BJ (cell line): ENCODE results near the gene USH2A. TPM values are rescaled to one million over a fixed set of nuclear protein-coding genes. Genes with fewer than 3 reads are reported as not detected.

Experiments used
- CTCF ChIA-PET: fragments of 350-600 bp; formaldehyde crosslinking; extraction: SDS; loops from one replicate; lab custom pipeline; 2021; ENCODE audit warnings: antibody characterized with exemption, inconsistent platforms; lab: Yijun Ruan, JAX
- POLR2A ChIA-PET: fragments of 300-600 bp; sonication (Branson Sonifier 250); formaldehyde crosslinking; extraction: SDS; loops from one replicate; lab custom pipeline; 2021; ENCODE audit warnings: antibody characterized with exemption; lab: Charles Lee
- DNase-seq: peaks from one replicate; pipeline ENCODE4 v3.0.0-alpha.2; 2011; ENCODE audit warnings: low read depth
- H3K27me3 ChIP-seq: 2 replicates; pipeline ENCODE4 v1.6.0; 2011; ENCODE audit warnings: low read length; ENCODE audit not compliant: control insufficient read depth, insufficient read depth
- H3K36me3 ChIP-seq: 2 replicates; pipeline ENCODE4 v1.5.1; 2011; ENCODE audit warnings: low read length; ENCODE audit not compliant: control insufficient read depth, insufficient read depth
- H3K4me3 ChIP-seq: 2 replicates; pipeline ENCODE4 v1.5.1; 2011; ENCODE audit warnings: low read depth, mild to moderate bottlenecking, control low read depth, low read length
- CTCF ChIP-seq: IDR thresholded peaks from 2 replicates; pipeline ENCODE4 v1.5.1; 2011; ENCODE audit warnings: low read depth, mild to moderate bottlenecking, control low read depth, inconsistent platforms, low read length, moderate library complexity; ENCODE audit not compliant: insufficient read depth
- polyA plus RNA-seq: library from polyadenylated mRNA; depleted of rRNA; stranded (reverse); fragments of >200 nt; gene quantifications from 2 replicates; pipeline ENCODE4 v1.2.3, GENCODE V29; 2011

The USH2A gene
- polyA plus RNA-seq, 1 experiment = under 0.01 TPM

DNA sequence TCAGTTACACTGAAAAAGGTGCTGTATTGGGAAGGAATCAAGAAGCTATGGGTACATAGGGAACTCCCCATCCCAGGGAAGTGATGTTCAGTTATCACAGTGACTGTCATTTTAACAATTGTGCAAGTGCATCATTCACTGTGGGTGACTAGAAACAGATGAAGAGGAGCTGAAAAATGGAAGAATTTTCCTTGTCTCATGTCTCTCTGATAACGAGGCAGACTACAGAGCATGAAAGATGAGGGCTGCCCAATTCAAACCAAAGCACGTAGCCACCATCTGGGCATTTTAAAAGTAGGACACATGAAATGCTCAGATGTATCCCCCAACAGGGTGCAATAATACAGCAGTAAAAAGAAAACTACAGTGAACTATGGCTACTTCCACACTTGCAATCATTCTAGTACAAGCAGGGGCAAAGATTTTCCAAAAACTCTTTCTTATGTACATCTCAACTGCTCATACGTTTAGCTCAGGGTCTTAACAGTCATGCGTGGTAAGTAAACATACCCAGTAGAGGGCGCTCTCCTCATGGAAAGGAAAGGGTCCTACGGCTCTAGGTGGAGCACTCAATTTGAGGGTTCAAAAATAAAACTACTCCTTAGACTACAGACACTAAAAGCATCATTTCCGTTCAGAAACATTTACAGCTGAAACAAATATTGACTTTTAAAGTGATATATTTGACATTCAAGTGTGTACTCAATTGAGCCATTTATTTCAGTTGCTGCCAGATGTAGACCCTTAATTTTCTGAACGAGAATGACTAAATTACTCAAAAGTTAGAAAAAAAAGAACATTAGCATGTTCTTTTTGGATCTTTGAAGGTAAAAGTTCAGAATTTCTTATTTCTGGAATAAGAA, 713.0 kb downstream of the USH2A start:
- ChIA-PET POLR2A (no interaction called here), CTCF (interaction anchor here (0.6 to 1.8 kb wide), 12 partner anchors 10 to 511 kb away, joined by 3 to 8 read pairs (median 4); no protein-coding TSS in a partner anchor)
- TF ChIP-seq CTCF = peak; percentile 73
- Histone ChIP-seq H3K36me3 (no peaks in the 10 kb centered on the region), H3K27me3 (no peaks in the 10 kb centered on the region), H3K4me3 (no peak overlapping the region)
- no peak for DNase-seq

- no peak for TF ChIP-seq CTCF
- ChIA-PET CTCF (no interaction called here), POLR2A (no interaction called here)
- H3K4me3 ChIP-seq = no peak overlapping the region
- no peaks in the 10 kb centered on the region for H3K36me3 ChIP-seq
- no peaks in the 10 kb centered on the region for H3K27me3 ChIP-seq
- no peak for DNase-seq
Measured at GRCh38 chr1:215704089-215704860, 719.0 kb downstream of the USH2A start.

GRCh38 chr1:215682232-215682631, 741.0 kb downstream of the USH2A start:
- no peak for DNase-seq
- no peak for TF ChIP-seq CTCF
- ChIA-PET CTCF (interaction anchor here (0.6 to 1.5 kb wide), 4 partner anchors 10 to 437 kb away, joined by 3 to 7 read pairs (median 4); no protein-coding TSS in a partner anchor), POLR2A (no interaction called here)
- Histone ChIP-seq H3K4me3 (no peak overlapping the region), H3K36me3 (no peaks in the 10 kb centered on the region), H3K27me3 (peaks cover 3% of the 10 kb centered on the region; the same call in 1 of the 2 replicates)

- Histone ChIP-seq H3K36me3 (no peaks in the 10 kb centered on the region), H3K4me3 (no peak overlapping the region), H3K27me3 (peaks cover 3% of the 10 kb centered on the region)
- POLR2A ChIA-PET = no interaction called here
- no peak for DNase-seq
- CTCF ChIA-PET = no interaction called here
- TF ChIP-seq CTCF = no peak
Measured at GRCh38 chr1:215681041-215681440, 742.2 kb downstream of the USH2A start.

DNA sequence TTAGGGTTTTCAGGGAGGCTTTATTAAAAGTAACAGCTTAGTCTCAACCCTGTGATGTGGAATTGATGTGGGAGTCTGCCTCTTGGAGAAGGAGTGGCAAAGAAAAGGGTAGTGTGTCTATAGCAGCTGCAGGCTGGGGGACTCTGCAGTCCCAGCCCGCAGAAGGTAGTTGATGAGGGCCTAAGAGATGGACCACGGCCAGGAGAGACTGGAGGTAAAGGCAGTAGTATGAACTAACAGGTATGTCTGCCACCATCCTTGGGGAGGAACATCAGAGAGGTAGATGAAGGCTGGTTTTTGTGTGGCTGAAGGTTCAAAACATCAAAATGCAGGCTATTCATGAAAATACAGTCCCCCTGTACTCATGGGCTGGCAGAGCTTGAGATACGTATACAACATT, 744.0 kb downstream of the USH2A start:
- ChIA-PET POLR2A (no interaction called here), CTCF (interaction anchor here (0.7 kb wide), 1 partner anchor 32 kb away, joined by 3 read pairs; no protein-coding TSS in a partner anchor)
- no peak for DNase-seq
- no peak for TF ChIP-seq CTCF
- peaks cover 3% of the 10 kb centered on the region for H3K27me3 ChIP-seq
- no peak overlapping the region for H3K4me3 ChIP-seq
- no peaks in the 10 kb centered on the region for H3K36me3 ChIP-seq
